Fibroblast of pulmonary artery (primary cell): Measurements from ENCODE around the gene KIAA0753.

ENCODE experiments used
- DNase-seq: peaks from one replicate; pipeline ENCODE4 v3.0.0-alpha.2; 2010; ENCODE audit warnings: low read depth
- H3K4me3 ChIP-seq: replicated peaks from 2 replicates; pipeline ENCODE4 v1.5.1; 2011; ENCODE audit warnings: low read depth, mild to moderate bottlenecking, control low read depth, low read length, moderate library complexity
- TF ChIP-seq, protein P1 (sequence below): IDR thresholded peaks from 2 replicates; pipeline ENCODE4 v1.5.1; 2011; ENCODE audit warnings: mild to moderate bottlenecking, control low read depth, low read length, inconsistent platforms; ENCODE audit errors: missing control alignments

Gene KIAA0753

GRCh38 chr17:6676802-6677157, 36.3 kb upstream of the KIAA0753 start:
- DNase-seq: no peak
- H3K4me3 ChIP-seq: no peak overlapping the region
- TF ChIP-seq, protein P1, sequence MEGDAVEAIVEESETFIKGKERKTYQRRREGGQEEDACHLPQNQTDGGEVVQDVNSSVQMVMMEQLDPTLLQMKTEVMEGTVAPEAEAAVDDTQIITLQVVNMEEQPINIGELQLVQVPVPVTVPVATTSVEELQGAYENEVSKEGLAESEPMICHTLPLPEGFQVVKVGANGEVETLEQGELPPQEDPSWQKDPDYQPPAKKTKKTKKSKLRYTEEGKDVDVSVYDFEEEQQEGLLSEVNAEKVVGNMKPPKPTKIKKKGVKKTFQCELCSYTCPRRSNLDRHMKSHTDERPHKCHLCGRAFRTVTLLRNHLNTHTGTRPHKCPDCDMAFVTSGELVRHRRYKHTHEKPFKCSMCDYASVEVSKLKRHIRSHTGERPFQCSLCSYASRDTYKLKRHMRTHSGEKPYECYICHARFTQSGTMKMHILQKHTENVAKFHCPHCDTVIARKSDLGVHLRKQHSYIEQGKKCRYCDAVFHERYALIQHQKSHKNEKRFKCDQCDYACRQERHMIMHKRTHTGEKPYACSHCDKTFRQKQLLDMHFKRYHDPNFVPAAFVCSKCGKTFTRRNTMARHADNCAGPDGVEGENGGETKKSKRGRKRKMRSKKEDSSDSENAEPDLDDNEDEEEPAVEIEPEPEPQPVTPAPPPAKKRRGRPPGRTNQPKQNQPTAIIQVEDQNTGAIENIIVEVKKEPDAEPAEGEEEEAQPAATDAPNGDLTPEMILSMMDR: no peak

- H3K4me3 ChIP-seq: no peak overlapping the region
- DNase-seq: no peak
- TF ChIP-seq, protein P1: no peak
Observed at GRCh38 chr17:6675201-6675825, 34.8 kb upstream of the KIAA0753 start.

GRCh38 chr17:6674586-6674985, 34.1 kb upstream of the KIAA0753 start:
- DNase-seq: no peak
- TF ChIP-seq, protein P1: no peak
- H3K4me3 ChIP-seq: no peak overlapping the region

- no peak overlapping the region for H3K4me3 ChIP-seq
- TF ChIP-seq, protein P1: no peak
- DNase-seq: no peak
Observed at GRCh38 chr17:6671431-6671830, 30.9 kb upstream of the KIAA0753 start.

GRCh38 chr17:6670999-6671398, 30.5 kb upstream of the KIAA0753 start:
- DNase-seq: no peak
- TF ChIP-seq, protein P1: no peak
- no peak overlapping the region for H3K4me3 ChIP-seq

GRCh38 chr17:6670571-6670970, 30.1 kb upstream of the KIAA0753 start:
- TF ChIP-seq, protein P1: no peak
- no peak overlapping the region for H3K4me3 ChIP-seq
- DNase-seq: no peak
